ENCODE measurements around the gene FAM13C. TPM values are rescaled to one million over a fixed set of nuclear protein-coding genes. Genes with fewer than 3 reads are reported as not detected.

Gene FAM13C
- total RNA-seq, 4 donors from 2014 or later, result 5.0 to 18.5 (median 9.7) TPM

DNA sequence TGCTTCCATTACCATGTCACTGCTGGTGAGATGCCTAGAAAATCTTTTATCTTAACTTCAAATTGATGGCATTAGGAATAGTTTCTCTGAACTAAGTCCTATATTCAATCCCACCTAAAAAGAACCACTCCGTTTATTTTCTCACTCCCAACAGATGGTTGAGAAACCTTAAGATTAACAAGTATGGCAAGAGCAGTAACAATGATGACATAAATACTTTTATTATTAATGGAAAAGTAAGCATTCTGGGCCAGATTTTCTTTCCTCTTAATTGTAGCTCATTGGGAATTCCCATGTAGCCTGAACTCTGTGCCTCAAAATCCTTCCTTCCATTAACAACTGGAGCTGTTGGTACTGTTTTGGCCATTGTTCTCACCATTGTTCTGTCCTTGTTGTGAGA lies 21.1 kb upstream of the FAM13C start:
- no peak for TF ChIP-seq POLR2A (IDR thresholded peaks at IDR 0.05)
- TF ChIP-seq, protein P1, sequence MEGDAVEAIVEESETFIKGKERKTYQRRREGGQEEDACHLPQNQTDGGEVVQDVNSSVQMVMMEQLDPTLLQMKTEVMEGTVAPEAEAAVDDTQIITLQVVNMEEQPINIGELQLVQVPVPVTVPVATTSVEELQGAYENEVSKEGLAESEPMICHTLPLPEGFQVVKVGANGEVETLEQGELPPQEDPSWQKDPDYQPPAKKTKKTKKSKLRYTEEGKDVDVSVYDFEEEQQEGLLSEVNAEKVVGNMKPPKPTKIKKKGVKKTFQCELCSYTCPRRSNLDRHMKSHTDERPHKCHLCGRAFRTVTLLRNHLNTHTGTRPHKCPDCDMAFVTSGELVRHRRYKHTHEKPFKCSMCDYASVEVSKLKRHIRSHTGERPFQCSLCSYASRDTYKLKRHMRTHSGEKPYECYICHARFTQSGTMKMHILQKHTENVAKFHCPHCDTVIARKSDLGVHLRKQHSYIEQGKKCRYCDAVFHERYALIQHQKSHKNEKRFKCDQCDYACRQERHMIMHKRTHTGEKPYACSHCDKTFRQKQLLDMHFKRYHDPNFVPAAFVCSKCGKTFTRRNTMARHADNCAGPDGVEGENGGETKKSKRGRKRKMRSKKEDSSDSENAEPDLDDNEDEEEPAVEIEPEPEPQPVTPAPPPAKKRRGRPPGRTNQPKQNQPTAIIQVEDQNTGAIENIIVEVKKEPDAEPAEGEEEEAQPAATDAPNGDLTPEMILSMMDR (IDR thresholded peaks at IDR 0.05), result no peak
- DNase-seq (ENCODE audit: low spot score in 2 of 2), result no peak
- no peak overlapping the region for H3K4me3 ChIP-seq (ENCODE audit: low read depth, poor library complexity, severe bottlenecking)
- intact Hi-C loops (cut with DNase I; ENCODE audit: low total_unique reads), result no loop called here
- 62 to 67% methylated on average over 1 of the region's 1 CpG for WGBS, 2 donors

DNA sequence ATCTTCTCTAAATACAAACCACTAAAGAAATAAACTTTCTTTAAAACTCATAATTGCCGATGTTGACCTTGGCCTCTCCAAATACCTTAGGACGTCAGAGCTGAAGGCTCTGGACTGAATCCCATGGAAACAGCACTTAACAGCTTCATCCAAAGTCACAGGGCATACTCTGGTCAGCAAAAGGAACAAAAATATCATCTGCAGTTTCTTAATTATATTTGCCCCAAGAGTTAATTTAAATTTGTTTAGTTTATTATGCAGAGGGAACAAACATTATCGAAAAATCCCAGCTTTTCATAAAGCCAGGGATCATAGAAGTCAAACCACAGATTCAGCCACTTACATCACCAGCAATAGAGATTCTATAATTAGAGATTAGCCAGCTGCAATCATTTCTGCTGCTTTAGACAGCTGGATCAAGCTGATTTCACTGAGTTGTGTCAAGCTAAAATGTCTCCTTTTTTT lies 20.5 kb upstream of the FAM13C start:
- WGBS, 2 donors, result 63 to 65% methylated on average over 3 of the region's 3 CpGs
- no peak for TF ChIP-seq POLR2A (IDR thresholded peaks at IDR 0.05)
- TF ChIP-seq, protein P1 (IDR thresholded peaks at IDR 0.05), result no peak
- H3K4me3 ChIP-seq (ENCODE audit: low read depth, poor library complexity, severe bottlenecking), result no peak overlapping the region
- DNase-seq (ENCODE audit: low spot score in 2 of 2), result no peak
- intact Hi-C loops (cut with DNase I; ENCODE audit: low total_unique reads), result no loop called here

DNA sequence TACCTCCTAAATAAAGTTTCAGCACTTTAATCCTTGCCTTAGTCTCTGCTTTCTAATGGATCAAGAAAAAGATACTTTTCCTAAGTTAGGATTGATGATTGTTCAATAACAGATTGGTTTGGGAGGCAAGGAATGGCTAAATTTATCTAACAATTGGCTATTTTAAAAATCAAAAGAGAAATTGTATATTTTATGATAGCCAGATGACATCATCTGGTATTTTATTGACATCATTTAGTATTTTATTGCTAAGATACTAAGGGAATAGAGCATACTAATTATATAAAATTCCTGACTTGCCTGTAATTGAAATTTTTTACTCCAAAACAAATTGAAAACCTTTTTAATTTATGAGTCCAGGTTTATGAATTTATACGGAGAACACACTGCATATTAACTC lies 19.3 kb upstream of the FAM13C start:
- no peak overlapping the region for H3K4me3 ChIP-seq (ENCODE audit: low read depth, poor library complexity, severe bottlenecking)
- DNase-seq (ENCODE audit: low spot score in 2 of 2), result no peak
- intact Hi-C loops (cut with DNase I; ENCODE audit: low total_unique reads), result no loop called here
- TF ChIP-seq, protein P1 (IDR thresholded peaks at IDR 0.05), result no peak
- no peak for TF ChIP-seq POLR2A (IDR thresholded peaks at IDR 0.05)
- 41 to 46% methylated on average over 1 of the region's 1 CpG for WGBS, 2 donors

DNA sequence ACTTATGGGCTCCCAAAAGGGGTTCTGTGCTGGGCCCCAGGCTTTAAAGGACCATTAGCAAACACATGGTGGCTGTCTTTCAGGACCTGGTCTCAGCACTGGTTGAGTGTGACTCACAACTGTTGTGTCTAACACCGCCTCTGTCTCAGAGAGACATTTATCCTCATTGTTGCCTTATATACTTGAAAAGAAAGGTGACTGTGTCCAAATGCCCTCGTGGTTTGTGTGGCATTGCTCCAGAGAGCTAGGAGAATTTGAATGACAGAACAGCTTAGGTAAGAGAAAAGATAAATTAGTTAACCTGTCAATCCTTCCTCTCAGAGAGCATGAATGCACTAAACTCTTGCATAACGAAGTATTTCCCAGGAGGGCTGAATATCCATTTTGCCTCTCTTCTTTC lies 14.5 kb upstream of the FAM13C start:
- no peak for TF ChIP-seq POLR2A (IDR thresholded peaks at IDR 0.05)
- TF ChIP-seq, protein P1 (IDR thresholded peaks at IDR 0.05), result no peak
- intact Hi-C loops (cut with DNase I; ENCODE audit: low total_unique reads), result no loop called here
- no peak overlapping the region for H3K4me3 ChIP-seq (ENCODE audit: low read depth, poor library complexity, severe bottlenecking)
- no peak for DNase-seq (ENCODE audit: low spot score in 2 of 2)
- 66 to 68% methylated on average over 3 of the region's 3 CpGs for WGBS, 2 donors

DNA sequence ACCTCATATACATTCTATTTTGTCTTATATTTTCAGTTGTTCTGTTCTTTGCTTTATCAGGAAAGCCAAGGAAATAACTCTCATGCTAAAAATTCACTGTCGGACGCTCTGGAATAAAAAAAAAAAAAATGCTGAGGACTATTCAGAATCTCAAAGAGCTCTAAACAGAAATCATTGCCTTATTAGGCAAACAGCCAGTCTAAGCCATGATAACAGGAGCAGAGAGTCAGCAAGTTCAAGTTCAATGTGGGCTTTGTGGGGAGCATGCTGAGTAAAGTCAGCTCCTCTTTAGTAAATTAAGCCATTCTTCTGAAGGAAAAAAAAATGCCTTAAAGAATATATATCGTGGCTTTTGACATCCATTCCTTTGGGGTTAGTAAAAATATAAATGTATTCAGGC lies 13.6 kb upstream of the FAM13C start:
- intact Hi-C loops (cut with DNase I; ENCODE audit: low total_unique reads), result no loop called here
- DNase-seq (ENCODE audit: low spot score in 2 of 2), result no peak
- 80 to 89% methylated on average over 3 of the region's 3 CpGs for WGBS, 2 donors
- no peak overlapping the region for H3K4me3 ChIP-seq (ENCODE audit: low read depth, poor library complexity, severe bottlenecking)
- no peak for TF ChIP-seq POLR2A (IDR thresholded peaks at IDR 0.05)
- TF ChIP-seq, protein P1 (IDR thresholded peaks at IDR 0.05), result no peak

DNA sequence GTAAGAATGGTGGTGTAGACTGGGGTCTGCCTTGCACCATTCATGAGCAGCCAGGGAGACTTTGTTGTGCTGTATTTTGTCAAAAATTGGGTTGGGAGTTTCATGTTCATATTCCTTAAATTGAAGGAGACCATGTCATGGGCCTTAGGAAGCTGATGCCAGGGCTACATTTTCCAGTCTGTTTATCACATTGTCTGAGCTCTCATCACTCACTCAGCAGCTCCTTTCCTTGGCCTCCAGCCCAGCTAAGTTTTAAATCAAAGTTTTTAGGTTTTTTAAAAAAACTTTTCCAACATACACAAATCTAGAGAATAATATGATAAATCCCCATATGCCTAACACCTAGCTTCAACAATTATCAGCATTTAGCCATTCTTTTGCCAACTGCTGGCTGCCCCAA lies 12.6 kb upstream of the FAM13C start:
- no peak for DNase-seq (ENCODE audit: low spot score in 2 of 2)
- intact Hi-C loops (cut with DNase I; ENCODE audit: low total_unique reads), result no loop called here
- no peak for TF ChIP-seq POLR2A (IDR thresholded peaks at IDR 0.05)
- TF ChIP-seq, protein P1 (IDR thresholded peaks at IDR 0.05), result no peak
- H3K4me3 ChIP-seq (ENCODE audit: low read depth, poor library complexity, severe bottlenecking), result no peak overlapping the region
